ENCODE results near the gene SFN.
A peak's percentile ranks its signal among the peaks of the same experiment; 100 is the strongest.

- TF ChIP-seq, protein P1, sequence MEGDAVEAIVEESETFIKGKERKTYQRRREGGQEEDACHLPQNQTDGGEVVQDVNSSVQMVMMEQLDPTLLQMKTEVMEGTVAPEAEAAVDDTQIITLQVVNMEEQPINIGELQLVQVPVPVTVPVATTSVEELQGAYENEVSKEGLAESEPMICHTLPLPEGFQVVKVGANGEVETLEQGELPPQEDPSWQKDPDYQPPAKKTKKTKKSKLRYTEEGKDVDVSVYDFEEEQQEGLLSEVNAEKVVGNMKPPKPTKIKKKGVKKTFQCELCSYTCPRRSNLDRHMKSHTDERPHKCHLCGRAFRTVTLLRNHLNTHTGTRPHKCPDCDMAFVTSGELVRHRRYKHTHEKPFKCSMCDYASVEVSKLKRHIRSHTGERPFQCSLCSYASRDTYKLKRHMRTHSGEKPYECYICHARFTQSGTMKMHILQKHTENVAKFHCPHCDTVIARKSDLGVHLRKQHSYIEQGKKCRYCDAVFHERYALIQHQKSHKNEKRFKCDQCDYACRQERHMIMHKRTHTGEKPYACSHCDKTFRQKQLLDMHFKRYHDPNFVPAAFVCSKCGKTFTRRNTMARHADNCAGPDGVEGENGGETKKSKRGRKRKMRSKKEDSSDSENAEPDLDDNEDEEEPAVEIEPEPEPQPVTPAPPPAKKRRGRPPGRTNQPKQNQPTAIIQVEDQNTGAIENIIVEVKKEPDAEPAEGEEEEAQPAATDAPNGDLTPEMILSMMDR (IDR thresholded peaks at IDR 0.05; ENCODE audit: extremely low read depth in 1 of 2, insufficient read depth in 1 of 2, low read depth in 1 of 2, low read length in 2 of 2): peak; percentile 37 to 47
- peak; percentile 72 for TF ChIP-seq POLR2A (IDR thresholded peaks at IDR 0.05; ENCODE audit: low read depth, low read length)
- TF ChIP-seq, protein P2, sequence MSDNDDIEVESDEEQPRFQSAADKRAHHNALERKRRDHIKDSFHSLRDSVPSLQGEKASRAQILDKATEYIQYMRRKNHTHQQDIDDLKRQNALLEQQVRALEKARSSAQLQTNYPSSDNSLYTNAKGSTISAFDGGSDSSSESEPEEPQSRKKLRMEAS (IDR thresholded peaks at IDR 0.05; ENCODE audit: insufficient read depth, insufficient read length): no peak
- no peak for TF ChIP-seq JUN (IDR thresholded peaks at IDR 0.05; ENCODE audit: borderline replicate concordance, insufficient read depth, insufficient read length, low read depth)
- no peak for TF ChIP-seq MYC (IDR thresholded peaks at IDR 0.05; ENCODE audit: low read depth, low read length)
- no peak for TF ChIP-seq EZH2 (IDR thresholded peaks at IDR 0.05; ENCODE audit: borderline replicate concordance, low read depth, low read length, severe bottlenecking)
- peak; percentile 52 for TF ChIP-seq POLR2AphosphoS5 (IDR thresholded peaks at IDR 0.05; ENCODE audit: insufficient read depth, low read depth, low read length)
Observed at GRCh38 chr1:26826261-26827105, 36.5 kb upstream of the SFN start, which contains the start of gene ZDHHC18.
